ENCODE data around the gene EPGN. TPM values are rescaled to one million over a fixed set of nuclear protein-coding genes. Genes with fewer than 3 reads are reported as not detected.

EPGN gene
- total and polyA plus RNA-seq, 2 donors (not counting 3 experiments of a cell fraction or from before 2014, with no cell fraction given) = 1.2 TPM; not detected in 1

Other genes with a start within 250 kb of the EPGN start
- 6.2 and 8.6 TPM in 2 replicates for gene CXCL2, start 209.3 kb upstream of the EPGN start, total RNA-seq
- 15.1 and 15.9 TPM in 2 replicates for gene CXCL2, start 209.3 kb upstream of the EPGN start, polyA plus RNA-seq
- 12.4 and 15.2 TPM in 2 replicates for gene MTHFD2L, start 150.4 kb upstream of the EPGN start, total RNA-seq
- gene MTHFD2L, start 150.4 kb upstream of the EPGN start, polyA plus RNA-seq = 4.4 and 6.9 TPM in 2 replicates
- not detected in 2 replicates for gene EREG, start 56.7 kb downstream of the EPGN start, total RNA-seq
- not detected in 2 replicates for gene EREG, start 56.7 kb downstream of the EPGN start, polyA plus RNA-seq
- 0.46 and 0.55 TPM in 2 replicates for gene AREG, start 136.7 kb downstream of the EPGN start, total RNA-seq
- gene AREG, start 136.7 kb downstream of the EPGN start, polyA plus RNA-seq = 0.11 and 0.17 TPM in 2 replicates